CD14-positive monocyte (primary cell): Measurements from ENCODE around the gene SLC35F6. TPM values are rescaled to one million over a fixed set of nuclear protein-coding genes. Genes with fewer than 3 reads are reported as not detected.

Experiments
- DNase-seq, 3 donors: peaks; one replicate each; pipeline ENCODE4 v3.0.0-alpha.2; 2011 to 2022
- H2AFZ ChIP-seq: 2 replicates; pipeline ENCODE4 v1.6.0; 2012; ENCODE audit warnings: mild to moderate bottlenecking, low read depth, low read length, inconsistent platforms; ENCODE audit not compliant: insufficient read depth, poor library complexity, severe bottlenecking
- H3K27ac ChIP-seq, 2 donors: 1 replicate in 1 of 2; 2 replicates in 1 of 2; pipeline ENCODE4 v1.5.1; 2012 to 2013; ENCODE audit warnings: low read length in 2 of 2, control low read depth in 1 of 2, inconsistent platforms in 1 of 2, low read depth in 1 of 2, mild to moderate bottlenecking in 1 of 2
- H3K27me3 ChIP-seq, 2 donors: one replicate each; pipeline versions ENCODE4 v1.6.0 to v1.6.1; 2011 to 2013; ENCODE audit warnings: low read length in 2 of 2; ENCODE audit not compliant: control insufficient read depth in 2 of 2, insufficient read depth in 2 of 2
- H3K36me3 ChIP-seq, 2 donors: replicated peaks in 1 of 2; 1 replicate in 1 of 2; 2 replicates in 1 of 2; pipeline versions ENCODE4 v1.5.1 to v1.6.1; 2012 to 2013; ENCODE audit warnings: low read length in 2 of 2, control low read depth in 1 of 2, inconsistent platforms in 1 of 2, mild to moderate bottlenecking in 1 of 2; ENCODE audit not compliant: insufficient read depth in 2 of 2, control insufficient read depth in 1 of 2
- H3K4me1 ChIP-seq, 2 donors: 1 replicate in 1 of 2; 2 replicates in 1 of 2; pipeline versions ENCODE4 v1.5.1 to v1.6.1; 2012 to 2013; ENCODE audit warnings: low read length in 2 of 2, control low read depth in 1 of 2, inconsistent platforms in 1 of 2, mild to moderate bottlenecking in 1 of 2, moderate library complexity in 1 of 2; ENCODE audit not compliant: insufficient read depth in 2 of 2, control insufficient read depth in 1 of 2
- H3K4me2 ChIP-seq: replicated peaks from 2 replicates; pipeline ENCODE3; 2012; ENCODE audit warnings: low read length, moderate library complexity, mild to moderate bottlenecking; ENCODE audit not compliant: poor library complexity, severe bottlenecking; ENCODE audit errors: extremely low read depth
- H3K4me3 ChIP-seq, 3 experiments: fragments of 200-600 bp in 1 of 3; sonication (generic) in 1 of 3; replicated peaks in 1 of 3; 1 replicate in 2 of 3; 2 replicates in 1 of 3; pipeline ENCODE4 v1.5.1; 2011 to 2013; ENCODE audit warnings: low read length in 3 of 3, mild to moderate bottlenecking in 3 of 3, control low read depth in 2 of 3, low read depth in 2 of 3, inconsistent platforms in 1 of 3, moderate library complexity in 1 of 3
- H3K79me2 ChIP-seq: 2 replicates; pipeline ENCODE4 v1.6.0; 2012; ENCODE audit warnings: mild to moderate bottlenecking, control low read depth, inconsistent platforms, low read length, moderate library complexity; ENCODE audit not compliant: insufficient read depth
- H3K9ac ChIP-seq: 2 replicates; pipeline ENCODE4 v1.6.0; 2017; ENCODE audit warnings: low read length, mild to moderate bottlenecking; ENCODE audit not compliant: insufficient read depth, poor library complexity, severe bottlenecking
- H3K9me3 ChIP-seq, 2 donors: replicated peaks in 1 of 2; 1 replicate in 1 of 2; 2 replicates in 1 of 2; pipeline versions ENCODE4 v1.5.1 to v1.6.1; 2012 to 2013; ENCODE audit warnings: low read length in 2 of 2, control low read depth in 1 of 2; ENCODE audit not compliant: control insufficient read depth in 1 of 2, insufficient read depth in 1 of 2
- H4K20me1 ChIP-seq: 2 replicates; pipeline ENCODE4 v1.6.0; 2012; ENCODE audit warnings: mild to moderate bottlenecking, low read length, control low read depth, moderate library complexity; ENCODE audit not compliant: insufficient read depth
- H3K27ac Mint-ChIP-seq, 7 donors: one replicate each; pipeline ENCODE4 v1.8.0; 2020; ENCODE audit warnings: mild to moderate bottlenecking in 7 of 7, mixed read lengths in 7 of 7, moderate library complexity in 6 of 7, inconsistent platforms in 2 of 7
- H3K27me3 Mint-ChIP-seq, 3 donors: one replicate each; pipeline ENCODE4 v1.8.0; 2021 to 2022; ENCODE audit warnings: low read depth in 3 of 3, mild to moderate bottlenecking in 3 of 3, mixed read lengths in 3 of 3, moderate library complexity in 3 of 3, inconsistent platforms in 1 of 3
- H3K36me3 Mint-ChIP-seq, 2 donors: one replicate each; pipeline ENCODE4 v1.8.0; 2020; ENCODE audit warnings: mixed read lengths in 2 of 2, inconsistent platforms in 1 of 2, mild to moderate bottlenecking in 1 of 2
- H3K4me1 Mint-ChIP-seq: one replicate; pipeline ENCODE4 v1.8.0; 2020; ENCODE audit warnings: mild to moderate bottlenecking, mixed read lengths
- H3K4me3 Mint-ChIP-seq, 2 donors: one replicate each; pipeline ENCODE4 v1.8.0; 2020; ENCODE audit warnings: mild to moderate bottlenecking in 2 of 2, mixed read lengths in 2 of 2, moderate library complexity in 1 of 2
- H3K9me3 Mint-ChIP-seq, 7 donors: one replicate each; pipeline ENCODE4 v1.8.0; 2020 to 2022; ENCODE audit warnings: mixed read lengths in 7 of 7, mild to moderate bottlenecking in 6 of 7, moderate library complexity in 6 of 7, inconsistent platforms in 2 of 7
- WGBS: methylation state at CpG from one replicate; pipeline ENCODE4 v1.1.5; 2013; ENCODE audit warnings: missing lambda C conversion rate; ENCODE audit not compliant: insufficient coverage; 5-methylcytosine and 5-hydroxymethylcytosine counted together
- intact Hi-C, 2 donors: fragments of 100-400 bp; cut with micrococcal nuclease; formaldehyde crosslinking; loops; one replicate each; pipeline versions ENCODE4 v1.15.0 to v1.15.1; 2023
- polyA plus RNA-seq, 3 donors: library from polyadenylated mRNA; depleted of rRNA in 1 of 3; unstranded in 2 of 3; stranded (reverse) in 1 of 3; fragments of 300-500 nt in 2 of 3; fragments of >200 nt in 1 of 3; fragmentation: Illumina TruSeq in 2 of 3; gene quantifications; 1 replicate in 2 of 3; 2 replicates in 1 of 3; pipeline ENCODE4 v1.2.3, GENCODE V29; 2012 to 2021
- TF ChIP-seq, protein P1 (sequence below): fragments of 200-600 bp; IDR thresholded peaks from one replicate; pipeline ENCODE4 v1.8.0; 2022; ENCODE audit warnings: antibody characterized with exemption, mild to moderate bottlenecking

The SLC35F6 gene
- polyA plus RNA-seq, 3 donors = 11.3 to 22.2 (median 15.1) TPM

GRCh38 chr2:26805241-26805676, 41.2 kb downstream of the SLC35F6 start:
- intact Hi-C loops = no loop called here
- Histone ChIP-seq H3K4me2 (no peak overlapping the region), H3K36me3 (peaks cover 4 to 11% of the 10 kb centered on the region in 2 donors), H3K27me3 (no peaks in the 10 kb centered on the region), H3K79me2 (no peaks in the 10 kb centered on the region), H4K20me1 (no peaks in the 10 kb centered on the region), H3K9ac (no peak overlapping the region), H3K27ac (no peak overlapping the region), H3K4me3 (no peak overlapping the region), H3K4me1 (peaks cover 4 to 5% of the 10 kb centered on the region in 2 donors), H2AFZ (no peak overlapping the region), H3K9me3 (no peaks in the 10 kb centered on the region)
- Mint-ChIP-seq H3K36me3 (peaks cover 11 to 15% of the 10 kb centered on the region in 2 donors), H3K4me3 (no peak overlapping the region), H3K27me3 (peaks cover 0 to 3% (median 0%) of the 10 kb centered on the region in 3 donors), H3K9me3 (peaks cover 0 to 5% (median 2%) of the 10 kb centered on the region in 7 donors), H3K4me1 (peaks cover 6% of the 10 kb centered on the region), H3K27ac (no peak overlapping the region)
- DNase-seq = no peak
- TF ChIP-seq, protein P1, sequence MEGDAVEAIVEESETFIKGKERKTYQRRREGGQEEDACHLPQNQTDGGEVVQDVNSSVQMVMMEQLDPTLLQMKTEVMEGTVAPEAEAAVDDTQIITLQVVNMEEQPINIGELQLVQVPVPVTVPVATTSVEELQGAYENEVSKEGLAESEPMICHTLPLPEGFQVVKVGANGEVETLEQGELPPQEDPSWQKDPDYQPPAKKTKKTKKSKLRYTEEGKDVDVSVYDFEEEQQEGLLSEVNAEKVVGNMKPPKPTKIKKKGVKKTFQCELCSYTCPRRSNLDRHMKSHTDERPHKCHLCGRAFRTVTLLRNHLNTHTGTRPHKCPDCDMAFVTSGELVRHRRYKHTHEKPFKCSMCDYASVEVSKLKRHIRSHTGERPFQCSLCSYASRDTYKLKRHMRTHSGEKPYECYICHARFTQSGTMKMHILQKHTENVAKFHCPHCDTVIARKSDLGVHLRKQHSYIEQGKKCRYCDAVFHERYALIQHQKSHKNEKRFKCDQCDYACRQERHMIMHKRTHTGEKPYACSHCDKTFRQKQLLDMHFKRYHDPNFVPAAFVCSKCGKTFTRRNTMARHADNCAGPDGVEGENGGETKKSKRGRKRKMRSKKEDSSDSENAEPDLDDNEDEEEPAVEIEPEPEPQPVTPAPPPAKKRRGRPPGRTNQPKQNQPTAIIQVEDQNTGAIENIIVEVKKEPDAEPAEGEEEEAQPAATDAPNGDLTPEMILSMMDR = no peak
- 100% methylated on average over 3 of the region's 5 CpGs for WGBS

DNA sequence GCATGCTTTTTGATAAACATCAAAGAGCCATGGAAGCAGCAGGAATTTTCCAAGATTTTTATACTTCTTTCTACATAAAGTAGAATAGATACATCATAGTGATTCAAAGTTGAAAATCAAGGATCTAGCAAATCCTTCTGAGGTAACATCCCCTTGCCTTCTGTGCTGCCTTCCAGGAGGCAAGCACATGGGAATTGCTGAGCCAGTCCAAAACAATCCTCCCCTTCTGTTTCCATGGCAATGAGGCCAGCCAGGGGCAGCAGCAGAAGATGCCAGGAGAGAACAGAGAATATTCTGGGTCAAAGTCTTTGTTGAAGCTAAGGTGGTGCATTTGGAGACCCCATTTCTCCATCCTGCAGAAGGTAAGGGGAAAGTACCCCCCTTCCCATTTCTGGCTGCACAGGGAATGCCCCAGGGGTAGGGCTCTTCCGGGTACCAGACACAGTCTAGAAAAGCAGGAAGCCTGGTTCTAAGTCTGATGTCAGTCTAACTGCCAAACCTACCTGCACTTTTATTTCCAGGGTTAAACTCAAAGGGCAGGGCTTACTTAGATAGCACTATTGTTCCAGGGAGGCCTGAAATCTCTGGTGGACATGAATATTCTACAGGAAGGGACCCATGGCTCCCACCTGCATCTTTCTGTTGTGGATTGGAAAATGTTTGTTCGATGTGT, 43.8 kb downstream of the SLC35F6 start:
- no peaks in the 10 kb centered on the region for H3K27me3 ChIP-seq
- DNase-seq = no peak
- no peak overlapping the region for H3K9ac ChIP-seq
- H2AFZ ChIP-seq = no peak overlapping the region
- no peaks in the 10 kb centered on the region for H3K36me3 ChIP-seq
- no peak overlapping the region for H3K27ac ChIP-seq
- Mint-ChIP-seq H3K27ac (peak overlapping the region in 1 of 7 donors; percentile 75), H3K4me3 (no peak overlapping the region), H3K27me3 (peaks cover 1 to 9% (median 2%) of the 10 kb centered on the region in 3 donors), H3K9me3 (peaks cover 0 to 5% (median 3%) of the 10 kb centered on the region in 7 donors), H3K4me1 (peaks cover 8% of the 10 kb centered on the region), H3K36me3 (no peaks in the 10 kb centered on the region)
- H3K9me3 ChIP-seq = no peaks in the 10 kb centered on the region
- no peaks in the 10 kb centered on the region for H4K20me1 ChIP-seq
- WGBS = 57% methylated on average over 1 of the region's 2 CpGs
- intact Hi-C loops = no loop called here
- peaks cover 4 to 13% of the 10 kb centered on the region in 2 donors for H3K4me1 ChIP-seq
- TF ChIP-seq, protein P1 = no peak
- no peak overlapping the region for H3K4me2 ChIP-seq
- H3K79me2 ChIP-seq = no peaks in the 10 kb centered on the region
- no peak overlapping the region for H3K4me3 ChIP-seq
